Motor neuron (in vitro differentiated cells): ENCODE data around the gene RRP12. TPM values are rescaled to one million over a fixed set of nuclear protein-coding genes. Genes with fewer than 3 reads are reported as not detected.

ENCODE experiments used
- ATAC-seq, 8 experiments: fragments of 200-7000 bp; cut with Tn5 transposase; replicated peaks in 6 of 8; 2 replicates each; pipeline ENCODE4 v1.8.0; 2021; ENCODE audit warnings: mild to moderate bottlenecking in 8 of 8, moderate library complexity in 8 of 8
- H3K27ac ChIP-seq, 2 donors: fragments of 250-450 bp; sonication (Bioruptor Pico); 2 replicates each; pipeline ENCODE4 v1.9.0; 2021; ENCODE audit warnings: antibody characterized with exemption in 2 of 2, mild to moderate bottlenecking in 2 of 2, moderate library complexity in 1 of 2
- H3K4me1 ChIP-seq, 2 donors: fragments of 250-450 bp; sonication (Bioruptor Pico); replicated peaks in 1 of 2; 2 replicates each; pipeline ENCODE4 v1.6.1; 2021; ENCODE audit warnings: antibody characterized with exemption in 2 of 2, mild to moderate bottlenecking in 2 of 2, moderate library complexity in 1 of 2
- H3K4me3 ChIP-seq, 5 donors: fragments of 250-450 bp; sonication (Bioruptor Pico); 2 replicates each; pipeline ENCODE4 v1.9.0; 2021; ENCODE audit warnings: antibody characterized with exemption in 5 of 5, mild to moderate bottlenecking in 5 of 5, moderate library complexity in 4 of 5
- WGBS, 10 experiments: fragments of 450-650 bp; shearing (Covaris generic); methylation state at CpG; one replicate each; pipeline ENCODE4 v1.0.0; 2022; 5-methylcytosine and 5-hydroxymethylcytosine counted together
- in situ Hi-C, 9 experiments: fragments of 400-800 bp; cut with MboI; loops; one replicate each; pipeline ENCODE4 v1.15.0; 2021; ENCODE audit warnings: low sequenced_read_pairs in 9 of 9, low pct_unique_long_range_greater_than_20kb in 2 of 9; ENCODE audit not compliant: unreplicated experiment in 9 of 9
- total RNA-seq, 8 experiments: library from RNA; unstranded; fragments of 300-600 nt; gene quantifications; 2 replicates each; pipeline versions ENCODE4 v1.2.3 to v1.2.4, GENCODE V29; 2022

RRP12 gene
- total RNA-seq, 8 experiments from 2014 or later = 20.8 to 65.6 (median 40.2) TPM

DNA sequence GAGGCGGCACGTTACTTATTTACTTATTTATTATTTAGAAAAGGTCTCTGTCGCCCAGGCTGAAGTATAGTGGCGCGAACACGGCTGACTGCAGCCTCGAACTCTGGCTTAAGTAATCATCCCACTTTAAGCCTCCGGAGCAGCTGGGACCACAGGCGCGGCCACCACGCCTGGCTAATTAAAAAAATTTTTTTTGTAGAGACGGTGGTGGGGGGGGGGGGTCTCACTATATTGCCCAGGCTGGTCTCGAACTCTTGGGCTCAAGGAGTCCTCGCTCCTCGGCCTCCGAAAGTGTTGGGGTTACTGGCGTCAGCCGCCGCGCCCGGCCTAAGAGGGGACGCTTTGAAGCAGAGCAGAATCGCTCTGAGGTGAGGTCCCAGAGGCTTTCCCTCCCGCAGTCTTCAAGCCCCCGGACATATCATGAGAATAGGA lies 65.9 kb downstream of the RRP12 start:
- peaks cover 21 to 22% of the 10 kb centered on the region in 2 donors for H3K4me1 ChIP-seq
- in situ Hi-C loops = no loop called here
- ATAC-seq = peak in 1 of 8 experiments; percentile 1
- no peak overlapping the region for H3K27ac ChIP-seq
- 7 to 59% (median 12%) methylated on average over 3 to 13 of the region's 25 CpGs; no CpG with 5 or more reads in 5 of the 10 experiments for WGBS, 10 experiments
- H3K4me3 ChIP-seq = peak overlapping the region; percentile 52 to 97 (median 90)

DNA sequence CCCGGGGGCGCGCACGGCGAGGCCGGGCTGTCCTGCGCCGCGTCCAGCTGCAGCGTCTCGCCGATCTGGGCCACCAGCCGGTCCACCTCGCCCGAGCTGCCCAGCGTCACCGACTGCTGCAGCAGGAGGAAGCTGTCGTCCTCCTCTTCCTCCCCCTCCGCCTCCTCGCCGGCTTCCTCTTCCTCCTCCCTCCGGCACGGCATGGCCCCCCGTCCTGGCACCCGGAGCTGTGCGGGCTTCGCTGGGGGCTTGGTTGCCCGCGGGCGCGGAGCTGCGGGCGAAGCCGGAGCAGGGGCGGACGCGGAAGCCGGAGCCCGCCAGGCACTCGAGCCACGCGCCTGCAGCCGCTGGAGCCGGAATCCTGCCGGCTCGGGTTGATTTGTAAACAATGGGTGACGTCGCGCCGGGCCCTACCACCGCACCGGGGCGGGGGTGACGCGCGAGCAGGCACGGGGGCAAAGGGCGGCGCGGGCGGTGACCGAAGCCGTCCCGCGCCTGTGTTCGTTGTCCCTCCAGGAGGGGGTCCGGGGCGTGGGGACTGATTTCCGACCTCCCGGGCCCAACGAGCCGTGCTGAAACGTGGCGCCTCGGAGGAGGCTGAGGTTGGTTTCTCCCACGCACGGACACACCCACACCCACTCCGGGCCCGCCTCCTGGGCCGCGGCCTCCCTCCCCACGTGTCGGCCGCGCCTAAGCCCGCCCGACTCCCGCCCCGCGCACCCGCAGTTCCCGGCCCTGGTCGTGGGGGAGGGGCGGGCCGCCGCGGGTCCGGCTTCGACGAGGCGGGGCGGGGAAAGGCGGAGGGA lies 66.6 kb downstream of the RRP12 start, which contains the start of gene FRAT2:
Gene FRAT2 (minus strand): TSS at position 360 of the 806 bp plus-strand sequence. CDS start 157 bp downstream, at position 203.
- peak; percentile 72 to 87 (median 82) for ATAC-seq
- peaks cover 21 to 22% of the 10 kb centered on the region in 2 donors for H3K4me1 ChIP-seq
- in situ Hi-C loops = no loop called here
- peak within 1 kb of the TSS; percentile 90 to 95 for H3K27ac ChIP-seq
- peak within 1 kb of the TSS; percentile 52 to 97 (median 90) for H3K4me3 ChIP-seq
- WGBS, 10 experiments = 0% methylated on average over 10 of the region's 103 CpGs; no CpG with 5 or more reads in 9 of the 10 experiments

DNA sequence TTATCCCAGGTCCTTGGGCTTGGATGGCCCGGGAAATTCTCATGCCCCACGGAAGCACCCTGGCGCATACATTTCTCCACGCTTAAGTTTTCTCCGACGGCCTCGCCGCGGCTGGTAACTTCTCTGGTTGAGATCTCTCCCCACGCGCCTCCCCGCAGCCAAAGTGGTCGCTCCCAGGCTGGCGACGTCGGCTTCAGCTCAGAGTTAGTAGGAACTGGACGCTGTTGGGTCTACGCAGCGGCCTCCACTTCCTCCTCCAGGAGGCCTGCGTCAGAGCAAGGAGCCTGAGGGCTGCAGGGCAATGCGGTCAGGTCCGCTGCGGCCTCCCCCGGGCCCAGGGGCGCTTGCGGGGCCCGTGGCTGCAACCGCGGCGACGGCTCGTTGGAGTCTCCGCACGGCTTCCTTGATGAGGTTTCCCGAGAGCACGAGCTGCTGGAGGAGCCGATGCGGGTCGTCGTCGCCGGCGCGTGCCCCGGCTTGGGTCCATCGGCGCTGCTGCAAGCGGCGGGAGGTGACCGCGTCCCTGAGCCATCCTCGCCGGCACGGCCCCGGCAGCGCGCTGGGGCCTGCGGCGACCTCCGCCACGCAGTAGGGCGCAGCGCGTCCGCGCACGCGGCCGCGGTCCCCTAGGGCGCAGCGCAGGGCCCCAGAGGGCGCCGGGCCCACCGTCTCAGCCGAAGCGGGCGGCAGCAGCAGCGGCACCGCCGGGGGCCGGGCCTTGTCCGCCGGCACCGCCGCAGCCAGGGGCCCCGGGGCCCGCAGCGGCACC lies 67.4 kb downstream of the RRP12 start:
- WGBS, 10 experiments = 0 to 20% (median 3%) methylated on average over 3 to 14 of the region's 89 CpGs; no CpG with 5 or more reads in 7 of the 10 experiments
- ATAC-seq = peak; percentile 9 to 44 (median 30)
- Histone ChIP-seq H3K4me1 (peaks cover 22 to 25% of the 10 kb centered on the region in 2 donors), H3K4me3 (peak overlapping the region; percentile 52 to 97 (median 90)), H3K27ac (peak overlapping the region; percentile 90 to 95)
- in situ Hi-C loops = no loop called here

DNA sequence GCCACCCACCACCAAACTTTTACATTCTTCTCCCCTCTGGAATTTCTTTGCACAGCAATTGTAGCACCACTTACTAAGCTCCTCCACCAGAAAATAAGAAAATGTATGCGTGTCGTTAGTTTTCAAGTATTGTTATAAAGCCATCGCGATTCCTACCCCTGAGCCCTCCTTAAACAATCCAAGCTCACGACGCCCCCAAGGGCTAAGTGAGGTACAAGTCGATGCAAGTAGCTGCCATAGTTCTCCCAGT lies 67.9 kb downstream of the RRP12 start:
- in situ Hi-C loops = no loop called here
- peak in 6 of 8 experiments; percentile 2 to 29 (median 8) for ATAC-seq
- WGBS, 10 experiments = 0 to 2% (median 0%) methylated on average over 2 to 7 of the region's 7 CpGs; no CpG with 5 or more reads in 5 of the 10 experiments

DNA sequence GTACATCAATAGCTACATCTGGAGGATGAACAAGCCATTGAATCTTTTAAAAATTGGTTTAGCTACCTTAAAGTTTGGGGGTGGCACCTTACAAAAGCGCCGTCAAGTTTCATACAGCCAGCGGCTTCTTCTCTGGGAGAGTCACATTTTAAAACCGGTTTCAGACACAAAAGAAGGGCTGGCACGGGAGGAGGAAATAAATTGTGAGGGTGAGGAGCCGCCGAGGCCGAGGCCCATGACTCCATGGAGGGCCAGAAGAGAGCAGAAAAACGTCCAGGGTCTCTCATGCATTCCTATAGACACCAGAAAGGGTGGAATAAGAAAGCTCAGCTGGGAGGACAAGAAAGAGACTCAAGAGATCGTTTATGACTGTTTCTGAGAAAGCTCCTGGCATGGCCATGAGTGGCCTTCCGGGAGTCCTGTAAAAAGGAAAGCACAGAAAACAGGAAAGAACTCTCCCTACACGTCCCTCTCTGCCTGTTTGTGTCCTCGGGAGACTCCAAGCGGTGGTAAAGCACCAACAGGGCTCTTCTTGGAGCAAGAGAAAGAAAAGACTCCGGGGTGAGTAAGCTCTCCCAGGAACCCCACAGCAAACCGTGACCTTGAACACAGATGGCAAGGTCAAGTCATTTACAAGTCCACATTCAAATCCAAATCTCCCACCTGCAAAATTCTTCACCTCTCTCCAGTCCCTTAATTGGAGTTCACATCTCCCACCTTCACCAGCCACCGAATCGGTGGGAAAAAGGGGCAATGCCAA lies 68.4 kb downstream of the RRP12 start:
- Histone ChIP-seq H3K27ac (no peak overlapping the region), H3K4me3 (peak overlapping the region; percentile 52 to 97 (median 90)), H3K4me1 (peaks cover 21 to 25% of the 10 kb centered on the region in 2 donors)
- ATAC-seq = peak in 6 of 8 experiments; percentile 9 to 27 (median 16)
- in situ Hi-C loops = no loop called here
- WGBS, 10 experiments = 0 to 52% (median 9%) methylated on average over 2 to 17 of the region's 18 CpGs

More for the DNA sequence above, 67.9 kb downstream of the RRP12 start:
- peak overlapping the region; percentile 52 to 97 (median 90) for H3K4me3 ChIP-seq
- H3K27ac ChIP-seq = no peak overlapping the region
- H3K4me1 ChIP-seq = peaks cover 22 to 25% of the 10 kb centered on the region in 2 donors

DNA sequence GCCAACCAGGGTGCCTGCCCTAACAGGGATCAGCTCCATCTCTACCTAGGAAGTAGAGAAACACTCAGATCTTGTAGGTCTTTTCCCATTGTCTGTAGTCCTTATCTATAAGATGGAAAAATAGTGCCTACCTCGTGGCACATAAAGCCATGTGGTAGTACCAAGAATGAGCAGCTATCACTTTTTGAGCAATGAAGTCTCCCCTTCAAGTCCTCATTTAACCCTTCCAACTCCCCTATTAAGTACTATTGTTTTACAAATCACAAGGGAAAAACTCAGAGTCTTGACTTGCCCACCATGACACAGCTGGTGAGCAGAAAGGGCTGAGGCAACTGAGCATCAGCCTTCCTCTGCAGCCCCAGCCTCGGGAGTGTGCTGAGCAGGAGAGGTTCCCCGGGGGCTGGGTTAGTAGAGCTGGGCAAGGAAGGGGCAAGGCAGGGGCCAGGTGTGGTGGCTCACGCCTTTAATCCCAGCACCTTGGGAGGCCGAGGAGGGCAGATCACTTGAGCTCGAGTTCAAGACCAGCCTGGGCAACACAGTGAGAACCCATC lies 69.9 kb downstream of the RRP12 start:
- H3K4me1 ChIP-seq = peaks cover 10 to 16% of the 10 kb centered on the region in 2 donors
- peak overlapping the region in 3 of 5 donors; percentile 52 to 90 (median 90) for H3K4me3 ChIP-seq
- H3K27ac ChIP-seq = no peak overlapping the region
- 33 to 100% (median 67%) methylated on average over 1 to 5 of the region's 6 CpGs; no CpG with 5 or more reads in 1 of the 10 experiments for WGBS, 10 experiments
- ATAC-seq = no peak
- in situ Hi-C loops = no loop called here

DNA sequence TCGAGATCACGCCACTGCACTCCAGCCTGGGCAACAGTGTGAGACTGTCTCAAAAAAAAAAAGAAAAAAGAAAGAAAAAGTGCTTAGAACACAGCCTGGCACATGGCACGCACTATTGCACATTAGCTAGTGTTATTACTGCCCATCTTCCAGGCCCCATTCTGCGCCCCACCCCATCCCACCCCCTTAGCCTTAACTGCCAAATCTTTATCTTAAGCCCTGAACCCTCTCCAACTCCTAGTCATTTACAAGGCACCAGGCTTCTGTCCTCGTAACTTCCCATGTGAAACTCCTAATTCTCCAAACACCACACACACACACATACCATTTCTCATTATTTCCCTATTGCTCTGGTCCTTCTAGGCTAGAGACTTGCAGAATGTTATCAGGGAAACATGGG lies 71.4 kb downstream of the RRP12 start:
- no peak overlapping the region for H3K27ac ChIP-seq
- WGBS, 10 experiments = 100% methylated on average over 1 of the region's 5 CpGs; no CpG with 5 or more reads in 7 of the 10 experiments
- no peak overlapping the region for H3K4me3 ChIP-seq
- ATAC-seq = no peak
- H3K4me1 ChIP-seq = peaks cover 12 to 16% of the 10 kb centered on the region in 2 donors
- in situ Hi-C loops = no loop called here

DNA sequence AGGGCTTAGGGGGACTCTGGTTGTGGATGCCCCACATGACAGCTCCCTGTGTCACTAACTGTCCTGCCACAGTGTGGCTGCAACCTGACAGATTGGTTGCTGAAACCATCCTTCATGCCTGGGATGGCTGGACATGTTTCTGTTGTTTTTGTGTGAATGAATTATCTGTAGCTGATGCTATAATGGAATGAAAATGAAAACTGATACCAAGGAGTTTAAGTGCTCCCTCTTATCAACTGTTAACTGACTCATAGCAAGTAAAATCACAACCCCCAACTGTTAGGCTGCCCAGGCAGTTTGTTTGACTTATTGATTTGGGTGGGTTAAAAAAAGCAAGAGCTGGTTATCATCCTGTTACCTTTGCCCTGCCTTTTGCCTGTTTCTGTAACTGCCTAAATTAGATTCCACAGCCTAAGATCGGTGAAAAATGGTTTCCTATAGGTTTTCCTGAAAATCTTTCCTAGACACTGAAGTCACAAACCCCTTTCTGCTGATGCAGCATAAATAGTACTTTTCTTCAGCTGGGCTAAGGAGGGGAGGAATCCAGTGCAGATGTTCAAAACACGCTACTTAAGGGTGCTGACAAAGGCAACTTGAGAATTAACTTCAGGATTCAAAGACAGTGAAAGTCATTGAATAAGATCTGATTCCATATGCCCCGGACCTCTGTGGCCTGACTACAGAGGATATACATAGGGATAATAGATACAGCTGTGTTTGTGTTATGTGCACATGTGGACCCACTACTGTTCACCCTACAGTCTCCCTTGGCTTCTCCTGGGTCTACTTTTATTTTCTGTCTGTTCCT lies 72.3 kb downstream of the RRP12 start:
- no peak overlapping the region for H3K27ac ChIP-seq
- in situ Hi-C loops = no loop called here

DNA sequence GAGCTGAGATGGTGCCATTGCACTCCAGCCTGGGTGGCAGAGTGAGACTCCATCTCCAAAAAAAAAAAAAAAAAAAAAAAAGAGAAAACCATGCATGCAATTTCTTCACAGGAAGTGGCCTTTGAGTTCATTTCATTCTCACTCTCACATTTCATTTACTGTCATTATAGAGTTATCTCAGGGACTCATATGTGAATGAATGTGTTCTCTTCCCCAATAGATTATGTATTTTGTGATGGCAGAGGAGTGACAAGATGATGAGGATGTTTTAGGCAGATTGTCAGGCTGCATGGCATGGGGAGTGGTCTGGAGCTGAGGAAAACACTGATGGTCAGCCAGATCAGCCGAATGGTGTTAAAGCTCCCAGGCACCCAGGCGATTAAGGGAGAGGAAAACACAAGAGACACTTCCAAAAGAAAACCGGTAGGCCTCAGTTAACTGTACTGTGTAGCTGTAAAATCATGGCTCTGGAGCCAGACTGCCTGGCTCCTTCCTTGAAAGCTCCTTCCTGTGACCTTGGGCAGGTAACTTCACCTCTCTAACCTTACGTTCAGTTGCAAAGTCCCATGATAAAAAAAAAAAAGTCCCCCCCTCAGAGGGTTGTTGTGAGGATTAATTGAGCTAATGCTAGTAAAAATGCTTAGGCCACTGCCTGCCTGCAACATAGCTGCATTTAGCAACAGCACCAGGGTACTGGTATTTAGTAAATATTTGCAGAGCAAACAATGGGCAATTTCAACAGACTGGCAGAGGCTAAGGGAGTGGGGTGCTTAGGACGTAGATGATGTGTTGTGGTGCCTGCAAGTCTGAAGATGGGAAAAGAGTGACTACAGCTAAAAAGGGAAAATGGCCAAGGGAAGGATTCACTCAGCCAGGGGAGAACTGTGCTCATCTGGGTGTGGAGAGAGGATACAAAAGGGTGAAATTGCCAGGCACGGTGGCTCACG lies 73.5 kb downstream of the RRP12 start:
- in situ Hi-C loops = no loop called here
- H3K4me3 ChIP-seq = no peak overlapping the region
- peaks cover 12 to 16% of the 10 kb centered on the region in 2 donors for H3K4me1 ChIP-seq
- 62 to 100% (median 80%) methylated on average over 1 to 5 of the region's 7 CpGs; no CpG with 5 or more reads in 1 of the 10 experiments for WGBS, 10 experiments
- H3K27ac ChIP-seq = no peak overlapping the region
- peak in 4 of 8 experiments; percentile 7 to 86 (median 48) for ATAC-seq

More for the DNA sequence above, 72.3 kb downstream of the RRP12 start:
- ATAC-seq = no peak
- Histone ChIP-seq H3K4me3 (no peak overlapping the region), H3K4me1 (peaks cover 12 to 16% of the 10 kb centered on the region in 2 donors)
- 67 to 100% (median 87%) methylated on average over 1 to 3 of the region's 3 CpGs; no CpG with 5 or more reads in 2 of the 10 experiments for WGBS, 10 experiments

DNA sequence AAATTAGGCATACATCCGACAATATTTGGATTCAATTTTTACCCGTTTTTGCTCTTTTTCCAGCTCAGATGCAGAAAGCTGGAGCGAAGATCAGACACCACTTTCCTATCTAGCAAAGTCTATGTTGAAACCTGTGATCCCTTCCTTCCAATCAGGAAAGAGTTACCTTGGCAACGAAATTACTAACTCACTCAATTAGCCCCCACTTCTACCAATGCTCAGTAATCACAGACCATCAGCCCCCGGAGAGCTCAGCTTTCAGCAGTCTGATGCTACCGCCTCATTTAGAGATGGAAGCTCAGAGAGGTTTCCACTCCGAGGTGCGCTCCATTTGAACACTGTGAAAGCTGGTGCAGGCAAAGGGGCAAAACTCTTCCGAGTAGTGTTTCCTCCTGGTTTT lies 75.4 kb downstream of the RRP12 start:
- 61 to 100% (median 77%) methylated on average over 2 to 8 of the region's 9 CpGs for WGBS, 10 experiments
- in situ Hi-C loops = no loop called here
- no peak overlapping the region for H3K4me3 ChIP-seq
- no peak overlapping the region for H3K27ac ChIP-seq
- ATAC-seq = peak in 1 of 8 experiments; percentile 28
- peaks cover 17 to 20% of the 10 kb centered on the region in 2 donors for H3K4me1 ChIP-seq

DNA sequence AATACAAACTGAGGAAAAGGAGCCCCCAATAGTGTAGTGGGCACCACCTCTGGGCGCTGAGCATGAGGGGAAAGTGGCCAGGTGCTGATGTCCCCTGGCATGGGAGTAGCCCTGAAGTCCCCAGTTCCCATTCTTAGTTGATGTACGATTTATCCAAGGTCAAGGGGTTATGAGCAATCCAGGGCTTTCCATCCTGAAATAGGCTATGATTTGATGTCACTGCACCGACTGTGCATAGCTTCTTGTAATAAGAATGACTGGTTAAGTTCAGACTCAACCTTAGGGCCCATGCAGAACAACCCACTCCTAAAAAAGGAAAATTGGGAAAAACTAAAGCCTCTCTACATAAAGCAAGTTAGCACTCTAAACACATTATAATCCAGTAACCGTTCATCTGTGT lies 77.6 kb downstream of the RRP12 start:
- Histone ChIP-seq H3K27ac (no peak overlapping the region), H3K4me1 (peaks cover 21 to 27% of the 10 kb centered on the region in 2 donors), H3K4me3 (no peak overlapping the region)
- 0 to 100% (median 86%) methylated on average over 1 to 3 of the region's 4 CpGs; no CpG with 5 or more reads in 3 of the 10 experiments for WGBS, 10 experiments
- no peak for ATAC-seq
- in situ Hi-C loops = no loop called here
